ENCODE results near the gene NRP1. TPM values are rescaled to one million over a fixed set of nuclear protein-coding genes. Genes with fewer than 3 reads are reported as not detected.

NRP1 gene
- total RNA-seq, 1 donor from 2014 or later: 16.1 TPM

DNA sequence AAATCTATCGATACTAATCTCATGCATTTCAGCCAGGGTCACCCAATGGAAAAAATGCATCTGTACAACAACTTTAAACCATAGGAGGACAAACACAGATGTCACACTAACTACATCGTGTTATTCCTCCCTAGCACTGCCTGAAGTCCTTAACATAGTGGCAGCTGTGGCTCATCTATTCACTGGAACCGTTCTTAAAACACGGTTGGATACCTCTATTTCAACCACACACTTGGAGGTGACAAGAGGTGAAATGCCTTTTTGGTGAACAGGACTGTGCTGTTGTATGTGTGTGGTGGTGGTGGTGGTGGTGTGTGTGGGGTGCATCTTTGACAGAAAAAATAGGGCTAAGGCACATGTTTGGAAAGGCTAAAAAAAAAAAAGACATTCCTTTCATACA, 93.1 kb downstream of the NRP1 start:
- H3K9me3 Mint-ChIP-seq: no peaks in the 10 kb centered on the region
- H3K36me3 Mint-ChIP-seq (ENCODE audit: low read depth): no peaks in the 10 kb centered on the region
- DNase-seq (ENCODE audit: low read depth, low spot score): no peak
- peaks cover 13% of the 10 kb centered on the region for H3K4me1 Mint-ChIP-seq
- no peak overlapping the region for H3K27ac Mint-ChIP-seq (ENCODE audit: unreplicated experiment)
- TF ChIP-seq, protein P1, sequence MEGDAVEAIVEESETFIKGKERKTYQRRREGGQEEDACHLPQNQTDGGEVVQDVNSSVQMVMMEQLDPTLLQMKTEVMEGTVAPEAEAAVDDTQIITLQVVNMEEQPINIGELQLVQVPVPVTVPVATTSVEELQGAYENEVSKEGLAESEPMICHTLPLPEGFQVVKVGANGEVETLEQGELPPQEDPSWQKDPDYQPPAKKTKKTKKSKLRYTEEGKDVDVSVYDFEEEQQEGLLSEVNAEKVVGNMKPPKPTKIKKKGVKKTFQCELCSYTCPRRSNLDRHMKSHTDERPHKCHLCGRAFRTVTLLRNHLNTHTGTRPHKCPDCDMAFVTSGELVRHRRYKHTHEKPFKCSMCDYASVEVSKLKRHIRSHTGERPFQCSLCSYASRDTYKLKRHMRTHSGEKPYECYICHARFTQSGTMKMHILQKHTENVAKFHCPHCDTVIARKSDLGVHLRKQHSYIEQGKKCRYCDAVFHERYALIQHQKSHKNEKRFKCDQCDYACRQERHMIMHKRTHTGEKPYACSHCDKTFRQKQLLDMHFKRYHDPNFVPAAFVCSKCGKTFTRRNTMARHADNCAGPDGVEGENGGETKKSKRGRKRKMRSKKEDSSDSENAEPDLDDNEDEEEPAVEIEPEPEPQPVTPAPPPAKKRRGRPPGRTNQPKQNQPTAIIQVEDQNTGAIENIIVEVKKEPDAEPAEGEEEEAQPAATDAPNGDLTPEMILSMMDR (conservative IDR thresholded peaks at IDR 0.05): no peak
- H3K27me3 Mint-ChIP-seq (ENCODE audit: low read depth): no peaks in the 10 kb centered on the region
- H3K4me3 Mint-ChIP-seq: no peak overlapping the region

DNA sequence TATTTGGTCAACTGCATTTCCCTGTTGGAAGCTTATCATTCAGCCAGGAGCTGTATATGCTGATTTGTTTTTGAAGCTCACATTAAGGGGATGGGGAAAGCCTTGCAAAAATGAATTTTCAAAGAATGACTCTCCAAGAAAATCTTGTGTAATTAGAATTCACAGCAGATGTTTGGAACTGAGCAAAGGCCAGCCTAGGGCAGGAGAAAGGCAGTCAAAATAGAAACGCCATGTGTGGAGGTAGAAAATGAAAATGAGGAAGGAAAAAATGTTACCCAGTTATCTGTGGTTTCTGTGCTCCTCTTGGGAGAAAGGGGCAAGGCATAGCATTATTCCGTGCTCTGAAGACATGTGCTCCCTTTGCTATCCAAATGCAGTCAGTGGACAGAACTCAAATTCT, 93.5 kb downstream of the NRP1 start:
- Mint-ChIP-seq H3K9me3 (no peaks in the 10 kb centered on the region), H3K4me1 (peaks cover 16% of the 10 kb centered on the region), H3K27ac (ENCODE audit: unreplicated experiment) (no peak overlapping the region)

DNA sequence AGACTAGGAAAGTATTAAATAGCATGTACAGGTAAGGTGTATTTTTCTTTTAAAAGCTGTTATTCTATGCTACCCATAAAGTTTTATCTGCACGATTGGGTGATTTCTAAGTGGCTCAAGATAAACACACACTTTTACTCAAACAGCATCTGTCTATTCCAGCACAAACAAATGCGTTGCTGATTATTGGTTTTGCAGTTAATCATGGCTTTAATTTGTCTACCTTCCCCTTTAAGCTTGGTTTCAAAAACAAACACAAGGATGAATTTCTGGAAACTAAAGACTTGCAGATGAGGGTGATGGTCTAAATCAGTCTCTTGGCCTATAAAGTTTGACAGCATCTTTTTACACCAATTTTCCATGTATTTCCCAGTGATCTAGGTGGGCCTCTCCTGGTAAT, 94.2 kb downstream of the NRP1 start:
- no peak overlapping the region for H3K27ac Mint-ChIP-seq (ENCODE audit: unreplicated experiment)
- no peak overlapping the region for H3K4me3 Mint-ChIP-seq
- peaks cover 21% of the 10 kb centered on the region for H3K4me1 Mint-ChIP-seq
- no peaks in the 10 kb centered on the region for H3K27me3 Mint-ChIP-seq (ENCODE audit: low read depth)
- H3K9me3 Mint-ChIP-seq: no peaks in the 10 kb centered on the region
- no peak for DNase-seq (ENCODE audit: low read depth, low spot score)
- no peaks in the 10 kb centered on the region for H3K36me3 Mint-ChIP-seq (ENCODE audit: low read depth)
- TF ChIP-seq, protein P1 (conservative IDR thresholded peaks at IDR 0.05): no peak

More for the DNA sequence above, 93.5 kb downstream of the NRP1 start:
- no peak for DNase-seq (ENCODE audit: low read depth, low spot score)
- Mint-ChIP-seq H3K27me3 (ENCODE audit: low read depth) (no peaks in the 10 kb centered on the region), H3K36me3 (ENCODE audit: low read depth) (no peaks in the 10 kb centered on the region), H3K4me3 (no peak overlapping the region)
- TF ChIP-seq, protein P1 (conservative IDR thresholded peaks at IDR 0.05): no peak

DNA sequence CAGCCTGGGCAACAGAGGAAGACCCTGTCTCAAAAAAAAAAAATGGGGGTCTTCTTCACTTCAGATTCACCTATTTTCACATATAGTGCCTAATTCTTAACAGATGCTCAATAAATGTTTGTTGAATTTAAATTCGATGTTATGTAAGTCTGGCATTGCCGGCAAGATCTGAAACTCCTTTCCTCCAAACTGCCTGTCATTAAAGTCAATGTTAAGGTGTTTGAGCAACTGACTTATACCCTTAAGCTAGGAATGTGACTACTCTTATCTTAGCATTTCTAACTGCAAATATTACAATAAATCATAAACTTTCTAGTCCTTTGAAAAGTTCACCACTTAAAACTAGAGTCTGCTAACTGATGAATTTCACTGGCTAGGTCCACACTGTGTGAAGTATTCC, 95.2 kb downstream of the NRP1 start:
- Mint-ChIP-seq H3K9me3 (no peaks in the 10 kb centered on the region), H3K36me3 (ENCODE audit: low read depth) (no peaks in the 10 kb centered on the region), H3K27ac (ENCODE audit: unreplicated experiment) (no peak overlapping the region), H3K27me3 (ENCODE audit: low read depth) (no peaks in the 10 kb centered on the region), H3K4me3 (no peak overlapping the region), H3K4me1 (peaks cover 31% of the 10 kb centered on the region)
- TF ChIP-seq, protein P1 (conservative IDR thresholded peaks at IDR 0.05): no peak
- DNase-seq (ENCODE audit: low read depth, low spot score): no peak

DNA sequence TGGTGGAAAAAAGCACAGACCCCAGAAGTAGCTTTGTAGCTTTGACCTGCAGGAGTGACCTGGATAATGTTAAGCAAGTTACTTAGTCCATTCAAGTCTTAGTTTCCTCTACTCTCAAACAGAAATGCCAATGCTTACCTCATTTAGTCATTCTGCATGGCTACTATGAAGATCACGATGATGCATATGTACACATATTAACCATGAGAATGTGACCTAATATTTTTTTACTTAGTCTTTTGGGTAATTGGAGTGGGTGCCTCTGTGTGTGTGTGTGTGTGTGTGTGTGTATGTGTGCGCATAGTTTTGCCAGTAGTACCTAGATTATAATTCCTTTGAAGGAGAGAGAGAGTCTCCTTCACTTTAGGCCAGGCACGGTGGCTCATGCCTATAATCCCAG, 95.8 kb downstream of the NRP1 start:
- TF ChIP-seq, protein P1 (conservative IDR thresholded peaks at IDR 0.05): no peak
- Mint-ChIP-seq H3K27ac (ENCODE audit: unreplicated experiment) (no peak overlapping the region), H3K4me1 (peaks cover 36% of the 10 kb centered on the region), H3K4me3 (no peak overlapping the region), H3K9me3 (no peaks in the 10 kb centered on the region), H3K36me3 (ENCODE audit: low read depth) (no peaks in the 10 kb centered on the region), H3K27me3 (ENCODE audit: low read depth) (no peaks in the 10 kb centered on the region)
- DNase-seq (ENCODE audit: low read depth, low spot score): no peak

Measured in neural crest cell (in vitro differentiated cells).